ENCODE measurements around the gene ACOT4. TPM values are rescaled to one million over a fixed set of nuclear protein-coding genes. Genes with fewer than 3 reads are reported as not detected.
A peak's percentile ranks its signal among the peaks of the same experiment; 100 is the strongest.

Gene ACOT4
- total RNA-seq, 1 experiment from 2014 or later, result 1.8 TPM

DNA sequence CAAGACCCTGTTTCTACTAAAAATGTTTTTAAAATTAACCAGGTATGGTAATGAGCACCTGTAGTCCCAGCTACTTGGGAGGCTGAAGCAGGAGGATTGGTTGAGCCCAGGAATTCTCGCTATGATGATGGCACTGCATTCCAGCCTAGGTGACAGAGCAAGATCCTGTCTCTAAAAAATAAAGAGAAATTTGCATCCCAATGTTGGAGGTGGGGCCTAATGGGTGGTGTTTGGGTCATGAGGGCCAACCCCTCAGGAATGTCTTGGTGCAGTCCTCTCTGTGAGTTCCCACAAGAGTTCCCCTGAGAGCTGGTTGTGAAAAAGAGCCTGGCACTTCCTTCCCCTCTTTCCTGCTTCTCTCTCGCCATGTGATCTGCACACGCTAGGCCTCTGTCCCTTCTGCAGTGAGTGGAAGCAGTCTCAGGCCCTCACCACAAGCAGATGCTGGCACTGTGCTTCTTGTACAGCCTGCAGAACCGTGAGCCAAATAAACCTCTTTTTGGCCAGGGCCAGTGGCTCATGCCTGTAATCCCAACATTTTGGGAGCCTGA, 31.9 kb downstream of the ACOT4 start:
- Histone ChIP-seq H3K9ac (ENCODE audit: extremely low read depth, insufficient read length, low read length) (no peak overlapping the region), H2BK20ac (ENCODE audit: low read depth, low read length, poor library complexity, severe bottlenecking) (no peak overlapping the region), H4K8ac (replicated peaks; ENCODE audit: insufficient read length, low read depth, low read length) (no peak overlapping the region), H3K79me1 (ENCODE audit: insufficient read depth, low read depth, low read length, poor library complexity, severe bottlenecking) (no peaks in the 10 kb centered on the region), H3K27ac (ENCODE audit: insufficient read length, low read depth, low read length) (no peak overlapping the region), H3K56ac (ENCODE audit: insufficient read length, low read depth, low read length) (no peak overlapping the region), H4K20me1 (ENCODE audit: control insufficient read depth, insufficient read depth, insufficient read length) (no peaks in the 10 kb centered on the region), H3K4me2 (ENCODE audit: insufficient read depth, insufficient read length, low read length) (no peak overlapping the region), H2BK15ac (ENCODE audit: low read depth, low read length) (no peak overlapping the region), H3K4ac (ENCODE audit: low read depth, low read length) (no peak overlapping the region), H2BK12ac (ENCODE audit: insufficient read length, low read depth, low read length) (no peak overlapping the region), H3K4me1 (ENCODE audit: insufficient read depth, low read length) (no peaks in the 10 kb centered on the region), H3K79me2 (ENCODE audit: insufficient read depth, low read length) (no peaks in the 10 kb centered on the region; the same call in 1 of the 2 replicates), H3K23me2 (ENCODE audit: insufficient read length, low read depth, low read length, poor library complexity, severe bottlenecking) (no peaks in the 10 kb centered on the region), H3K18ac (ENCODE audit: insufficient read length, low read depth, low read length) (peak overlapping the region; percentile 53), H2AK5ac (ENCODE audit: insufficient read length, low read length) (no peak overlapping the region), H4K5ac (ENCODE audit: insufficient read length, low read depth, low read length) (no peak overlapping the region), H3K14ac (ENCODE audit: insufficient read depth, low read length) (no peak overlapping the region), H4K91ac (ENCODE audit: insufficient read length, low read depth, low read length) (no peak overlapping the region), H2BK120ac (ENCODE audit: low read depth, low read length, poor library complexity, severe bottlenecking) (no peak overlapping the region), H3K27me3 (ENCODE audit: insufficient read depth, low read length) (no peaks in the 10 kb centered on the region), H3K23ac (ENCODE audit: insufficient read length, low read depth, low read length) (no peak overlapping the region), H2AFZ (ENCODE audit: low read length) (no peak overlapping the region), H2BK5ac (ENCODE audit: insufficient read length, low read length) (no peak overlapping the region), H3T11ph (ENCODE audit: low read length) (no peak overlapping the region), H3K9me3 (ENCODE audit: control insufficient read depth, low read depth, low read length) (no peaks in the 10 kb centered on the region)
- peak overlapping the region in 2 of 3 experiments; percentile 67 to 83; a peak in 2 of 7 replicates for H3K27ac Mint-ChIP-seq
- no CpG with 5 or more reads among the region's 4 CpGs for WGBS (ENCODE audit: extremely low coverage, insufficient read length, low lambda C conversion rate)
- H3K4me1 Mint-ChIP-seq, result peaks cover 2% of the 10 kb centered on the region in 2 experiments; a peak in 1 of 4 replicates
- H3K4me3 Mint-ChIP-seq, result no peak overlapping the region
- peak; percentile 49 for DNase-seq
- H3K27me3 Mint-ChIP-seq (ENCODE audit: low read depth), result no peaks in the 10 kb centered on the region; the same call in 1 of the 2 replicates
- peaks cover 0 to 2% of the 10 kb centered on the region in 2 experiments; a peak in 1 of 5 replicates for H3K9me3 Mint-ChIP-seq
- TF ChIP-seq, protein P1, sequence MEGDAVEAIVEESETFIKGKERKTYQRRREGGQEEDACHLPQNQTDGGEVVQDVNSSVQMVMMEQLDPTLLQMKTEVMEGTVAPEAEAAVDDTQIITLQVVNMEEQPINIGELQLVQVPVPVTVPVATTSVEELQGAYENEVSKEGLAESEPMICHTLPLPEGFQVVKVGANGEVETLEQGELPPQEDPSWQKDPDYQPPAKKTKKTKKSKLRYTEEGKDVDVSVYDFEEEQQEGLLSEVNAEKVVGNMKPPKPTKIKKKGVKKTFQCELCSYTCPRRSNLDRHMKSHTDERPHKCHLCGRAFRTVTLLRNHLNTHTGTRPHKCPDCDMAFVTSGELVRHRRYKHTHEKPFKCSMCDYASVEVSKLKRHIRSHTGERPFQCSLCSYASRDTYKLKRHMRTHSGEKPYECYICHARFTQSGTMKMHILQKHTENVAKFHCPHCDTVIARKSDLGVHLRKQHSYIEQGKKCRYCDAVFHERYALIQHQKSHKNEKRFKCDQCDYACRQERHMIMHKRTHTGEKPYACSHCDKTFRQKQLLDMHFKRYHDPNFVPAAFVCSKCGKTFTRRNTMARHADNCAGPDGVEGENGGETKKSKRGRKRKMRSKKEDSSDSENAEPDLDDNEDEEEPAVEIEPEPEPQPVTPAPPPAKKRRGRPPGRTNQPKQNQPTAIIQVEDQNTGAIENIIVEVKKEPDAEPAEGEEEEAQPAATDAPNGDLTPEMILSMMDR (conservative IDR thresholded peaks at IDR 0.05), result no peak
- H3K36me3 Mint-ChIP-seq (ENCODE audit: insufficient read depth in 1 of 3, low read depth in 3 of 3), result peaks cover 0 to 5% (median 0%) of the 10 kb centered on the region in 3 experiments; a peak in 3 of 7 replicates

Measured in H9 (cell line).